HG03135 (cell line): ENCODE data around the gene GUCY2F.

Experiments
- ATAC-seq: cut with Tn5 transposase; IDR thresholded peaks from one replicate; pipeline ENCODE4 v1.9.1; 2021; ENCODE audit warnings: mild to moderate bottlenecking, moderate library complexity; ENCODE audit not compliant: unreplicated experiment

GUCY2F gene

DNA sequence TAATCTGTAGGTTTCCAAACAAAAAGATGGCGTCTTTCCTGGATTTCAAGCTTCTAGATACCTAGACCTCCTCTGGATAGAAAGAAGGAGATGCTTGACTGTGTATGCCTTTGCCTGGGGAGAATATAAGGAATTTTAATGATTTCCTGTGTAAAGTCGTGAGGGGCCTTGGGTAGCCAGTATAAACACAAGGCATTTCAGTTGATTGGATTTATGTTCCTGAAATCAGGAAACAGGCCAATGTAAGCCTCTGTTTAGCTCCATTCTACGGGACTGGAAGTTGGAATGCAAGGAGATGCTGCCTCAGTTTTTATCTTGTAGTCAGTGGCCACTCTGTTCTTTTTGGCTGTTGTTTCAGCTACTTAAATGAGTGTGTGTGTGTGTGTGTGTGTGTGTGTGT is 137.2 kb downstream of the GUCY2F start:
- no peak for ATAC-seq

GRCh38 chrX:109344101-109344500 is 137.8 kb downstream of the GUCY2F start:
- ATAC-seq = no peak

- no peak for ATAC-seq
These were observed 138.2 kb downstream of the GUCY2F start for GRCh38 chrX:109343671-109344070.

- ATAC-seq = no peak
These were observed 145.7 kb downstream of the GUCY2F start for GRCh38 chrX:109336141-109336540.

DNA sequence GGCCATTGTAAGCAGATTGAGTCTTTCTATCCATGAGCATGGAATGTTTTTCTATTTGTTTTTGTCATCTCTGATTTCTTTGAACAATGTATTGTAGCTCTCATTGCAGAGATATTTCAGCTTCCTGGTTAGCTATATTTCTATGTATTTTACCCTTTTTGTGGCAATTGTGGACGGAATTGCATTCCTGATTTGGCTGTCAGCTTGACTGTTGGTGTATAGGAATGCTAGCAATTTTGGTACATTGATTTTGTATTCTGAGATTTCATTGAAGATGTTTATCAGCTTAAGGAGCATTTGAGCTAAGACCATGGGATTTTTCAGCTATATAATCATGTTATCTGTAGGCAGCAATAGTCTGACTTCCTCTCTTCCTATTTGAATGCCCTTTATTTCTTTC is 154.6 kb downstream of the GUCY2F start:
- no peak for ATAC-seq
